Activated CD8-positive, alpha-beta memory T cell treated with anti-CD3 and anti-CD28 coated beads, Interleukin-2, amount 50 U/mL, for 24 hours (primary cell): ENCODE data around the gene CLDN6.

Experiments
- DNase-seq: peaks from one replicate; pipeline ENCODE4 v3.0.0-alpha.2; 2020; ENCODE audit errors: extremely low read depth

The CLDN6 gene

DNA sequence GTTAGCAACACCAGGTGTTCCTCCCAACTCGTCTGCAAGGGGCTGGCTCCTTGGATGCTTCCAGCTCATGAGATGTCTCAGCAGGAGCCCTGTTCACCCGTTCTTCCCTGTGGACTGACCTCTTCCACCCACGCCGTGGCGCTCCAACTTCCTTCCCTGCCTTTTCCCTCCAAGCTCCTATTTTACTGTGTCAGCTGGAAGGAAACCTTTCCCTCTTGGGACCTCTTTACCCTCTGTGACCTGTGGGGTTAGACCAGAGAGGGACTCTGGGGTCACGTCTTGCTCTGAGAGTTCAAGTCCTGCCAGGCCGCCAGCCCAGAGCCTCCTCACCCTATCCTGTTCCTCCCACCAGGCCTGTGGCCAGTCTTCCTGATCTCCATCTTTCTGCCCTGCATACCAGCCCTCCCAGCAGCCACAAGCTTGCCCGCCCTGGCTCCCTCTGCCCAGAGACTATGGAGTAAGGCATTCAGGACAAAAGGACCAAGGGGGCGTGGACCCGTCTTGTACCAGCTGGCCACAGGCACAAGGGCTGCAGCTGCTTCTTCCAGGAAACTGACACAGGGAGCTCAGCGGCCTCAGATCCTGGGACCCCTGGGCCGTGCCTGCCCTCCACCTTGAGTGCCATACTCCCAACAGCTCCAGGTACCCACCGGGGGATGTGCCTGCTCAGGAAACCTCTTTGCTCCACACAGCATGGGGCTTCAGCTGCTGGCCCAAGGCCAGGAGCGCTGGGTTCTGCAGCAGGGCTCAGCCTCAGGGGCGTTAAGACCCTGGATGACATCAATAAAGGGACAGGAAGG, 45.8 kb downstream of the CLDN6 start:
- DNase-seq = no peak

- no peak for DNase-seq
Measured at GRCh38 chr16:2971134-2971984, 46.6 kb downstream of the CLDN6 start.

- no peak for DNase-seq
Measured at GRCh38 chr16:2970563-2970962, 47.4 kb downstream of the CLDN6 start.

- peak; percentile 46 for DNase-seq
Measured at GRCh38 chr16:2969545-2970521, 48.1 kb downstream of the CLDN6 start.

DNA sequence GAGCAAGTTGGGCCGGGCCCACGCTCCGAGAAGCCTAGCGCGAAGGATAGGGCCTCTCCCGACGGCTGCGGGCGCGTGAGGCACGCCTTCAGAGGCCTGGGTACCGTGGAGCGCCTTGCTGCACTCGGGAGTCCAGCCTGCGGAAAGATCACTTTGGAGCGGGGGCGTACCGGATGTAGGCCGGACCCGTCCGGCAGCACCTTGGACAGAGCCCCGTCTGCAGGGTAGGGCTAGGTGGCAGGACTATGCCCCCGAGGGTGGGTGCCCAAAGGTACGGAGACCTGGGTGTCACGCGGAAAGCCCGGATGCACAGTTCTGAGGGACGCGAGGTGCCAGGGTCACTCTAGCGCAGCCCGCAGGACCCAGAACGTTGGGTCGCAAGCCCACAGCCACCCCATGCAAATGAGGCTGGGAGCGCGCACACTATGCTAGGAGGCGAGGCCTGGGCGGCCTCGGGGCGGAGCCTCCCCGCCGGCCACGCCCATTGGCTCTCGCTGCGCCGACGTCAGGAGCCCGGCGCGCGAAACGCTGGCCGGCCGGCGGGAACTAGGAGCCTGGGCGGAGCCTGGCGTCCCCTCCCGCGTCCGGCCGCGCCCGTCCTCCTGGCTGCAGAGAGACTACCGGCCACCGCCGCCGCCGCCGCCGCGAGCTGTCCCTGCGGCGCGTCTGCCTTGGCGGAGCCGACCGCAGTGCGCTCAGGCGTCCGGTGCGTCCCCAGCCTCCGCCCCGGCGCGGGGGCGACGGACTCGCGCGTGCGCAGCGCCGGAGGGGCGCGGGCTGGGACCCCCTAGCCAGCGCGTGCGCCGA, 49.0 kb downstream of the CLDN6 start, which contains the start of gene PAQR4:
PAQR4 (plus strand) TSS at position 611 of the 807 bp plus-strand sequence. CDS start 327 bp downstream, outside the sequence.
- DNase-seq = peak; percentile 46

- DNase-seq = no peak
Measured at GRCh38 chr16:2968368-2968737, 49.6 kb downstream of the CLDN6 start.

- DNase-seq = no peak
Measured at GRCh38 chr16:2967721-2968161, 50.2 kb downstream of the CLDN6 start.

- no peak for DNase-seq
Measured at GRCh38 chr16:2967211-2967631, 50.8 kb downstream of the CLDN6 start.

- no peak for DNase-seq
Measured at GRCh38 chr16:2966808-2967191, 51.2 kb downstream of the CLDN6 start.

DNA sequence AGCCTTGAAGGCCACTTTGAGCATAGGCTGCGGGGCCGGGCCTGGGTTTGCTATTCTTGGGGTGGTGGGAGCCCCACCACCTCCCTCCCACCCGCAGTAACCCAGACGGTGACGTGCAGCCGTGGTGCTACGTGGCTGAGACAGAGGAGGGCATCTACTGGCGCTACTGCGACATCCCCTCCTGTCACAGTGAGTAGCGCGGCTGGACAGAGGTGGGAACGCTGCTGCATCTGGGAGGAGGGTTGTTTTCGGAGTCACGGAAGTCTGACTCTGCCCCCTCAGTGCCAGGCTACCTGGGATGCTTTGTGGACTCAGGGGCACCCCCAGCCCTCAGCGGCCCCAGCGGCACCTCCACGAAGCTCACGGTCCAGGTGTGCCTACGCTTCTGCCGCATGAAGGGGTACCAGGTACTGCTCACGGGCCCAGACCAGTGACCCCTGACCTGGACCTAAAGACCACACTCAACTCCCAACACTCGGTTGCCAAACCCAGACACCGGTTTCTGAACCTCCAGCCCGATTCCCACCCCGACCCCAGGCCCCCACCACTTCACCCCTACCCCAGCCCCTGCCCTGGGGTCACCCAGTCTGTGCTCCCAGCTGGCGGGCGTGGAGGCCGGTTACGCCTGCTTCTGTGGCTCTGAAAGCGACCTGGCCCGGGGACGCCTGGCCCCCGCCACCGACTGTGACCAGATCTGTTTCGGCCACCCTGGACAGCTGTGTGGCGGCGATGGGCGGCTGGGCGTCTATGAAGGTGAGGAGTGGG, 51.8 kb downstream of the CLDN6 start:
- DNase-seq = no peak
